Measurements from ENCODE around the gene TBC1D5. TPM values are rescaled to one million over a fixed set of nuclear protein-coding genes. Genes with fewer than 3 reads are reported as not detected.

The TBC1D5 gene
- total RNA-seq, 1 donor from 2014 or later = 55.6 TPM

- Mint-ChIP-seq H3K9me3 (ENCODE audit: low read depth) (peaks cover 3% of the 10 kb centered on the region), H3K27me3 (no peaks in the 10 kb centered on the region), H3K4me1 (ENCODE audit: low read depth) (peaks cover 2% of the 10 kb centered on the region), H3K4me3 (ENCODE audit: low read depth) (no peak overlapping the region), H3K27ac (no peak overlapping the region), H3K36me3 (ENCODE audit: insufficient read depth) (peaks cover 19% of the 10 kb centered on the region)
- no peak for DNase-seq (ENCODE audit: low spot score, unreplicated experiment)
- TF ChIP-seq, protein P1, sequence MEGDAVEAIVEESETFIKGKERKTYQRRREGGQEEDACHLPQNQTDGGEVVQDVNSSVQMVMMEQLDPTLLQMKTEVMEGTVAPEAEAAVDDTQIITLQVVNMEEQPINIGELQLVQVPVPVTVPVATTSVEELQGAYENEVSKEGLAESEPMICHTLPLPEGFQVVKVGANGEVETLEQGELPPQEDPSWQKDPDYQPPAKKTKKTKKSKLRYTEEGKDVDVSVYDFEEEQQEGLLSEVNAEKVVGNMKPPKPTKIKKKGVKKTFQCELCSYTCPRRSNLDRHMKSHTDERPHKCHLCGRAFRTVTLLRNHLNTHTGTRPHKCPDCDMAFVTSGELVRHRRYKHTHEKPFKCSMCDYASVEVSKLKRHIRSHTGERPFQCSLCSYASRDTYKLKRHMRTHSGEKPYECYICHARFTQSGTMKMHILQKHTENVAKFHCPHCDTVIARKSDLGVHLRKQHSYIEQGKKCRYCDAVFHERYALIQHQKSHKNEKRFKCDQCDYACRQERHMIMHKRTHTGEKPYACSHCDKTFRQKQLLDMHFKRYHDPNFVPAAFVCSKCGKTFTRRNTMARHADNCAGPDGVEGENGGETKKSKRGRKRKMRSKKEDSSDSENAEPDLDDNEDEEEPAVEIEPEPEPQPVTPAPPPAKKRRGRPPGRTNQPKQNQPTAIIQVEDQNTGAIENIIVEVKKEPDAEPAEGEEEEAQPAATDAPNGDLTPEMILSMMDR (IDR thresholded peaks at IDR 0.05; ENCODE audit: unreplicated experiment) = no peak
Observed at GRCh38 chr3:17153209-17153608, 589.2 kb downstream of the TBC1D5 start.

- TF ChIP-seq, protein P1 (IDR thresholded peaks at IDR 0.05; ENCODE audit: unreplicated experiment) = no peak
- Mint-ChIP-seq H3K36me3 (ENCODE audit: insufficient read depth) (peaks cover 19% of the 10 kb centered on the region), H3K27ac (no peak overlapping the region), H3K4me1 (ENCODE audit: low read depth) (no peaks in the 10 kb centered on the region), H3K9me3 (ENCODE audit: low read depth) (peaks cover 3% of the 10 kb centered on the region), H3K27me3 (no peaks in the 10 kb centered on the region), H3K4me3 (ENCODE audit: low read depth) (no peak overlapping the region)
- no peak for DNase-seq (ENCODE audit: low spot score, unreplicated experiment)
Observed at GRCh38 chr3:17151598-17152373, 590.6 kb downstream of the TBC1D5 start.

- Mint-ChIP-seq H3K9me3 (ENCODE audit: low read depth) (peaks cover 3% of the 10 kb centered on the region), H3K36me3 (ENCODE audit: insufficient read depth) (peaks cover 12% of the 10 kb centered on the region), H3K27me3 (no peaks in the 10 kb centered on the region), H3K4me1 (ENCODE audit: low read depth) (no peaks in the 10 kb centered on the region), H3K27ac (no peak overlapping the region), H3K4me3 (ENCODE audit: low read depth) (no peak overlapping the region)
- TF ChIP-seq, protein P1 (IDR thresholded peaks at IDR 0.05; ENCODE audit: unreplicated experiment) = no peak
- DNase-seq (ENCODE audit: low spot score, unreplicated experiment) = no peak
Observed at GRCh38 chr3:17149076-17149475, 593.4 kb downstream of the TBC1D5 start.

GRCh38 chr3:17144665-17144993 lies 597.8 kb downstream of the TBC1D5 start:
- no peak overlapping the region for H3K27ac Mint-ChIP-seq
- H3K9me3 Mint-ChIP-seq (ENCODE audit: low read depth) = no peaks in the 10 kb centered on the region
- no peaks in the 10 kb centered on the region for H3K4me1 Mint-ChIP-seq (ENCODE audit: low read depth)
- TF ChIP-seq, protein P1 (IDR thresholded peaks at IDR 0.05; ENCODE audit: unreplicated experiment) = no peak
- no peaks in the 10 kb centered on the region for H3K27me3 Mint-ChIP-seq
- no peak overlapping the region for H3K4me3 Mint-ChIP-seq (ENCODE audit: low read depth)
- H3K36me3 Mint-ChIP-seq (ENCODE audit: insufficient read depth) = no peaks in the 10 kb centered on the region
- no peak for DNase-seq (ENCODE audit: low spot score, unreplicated experiment)

DNA sequence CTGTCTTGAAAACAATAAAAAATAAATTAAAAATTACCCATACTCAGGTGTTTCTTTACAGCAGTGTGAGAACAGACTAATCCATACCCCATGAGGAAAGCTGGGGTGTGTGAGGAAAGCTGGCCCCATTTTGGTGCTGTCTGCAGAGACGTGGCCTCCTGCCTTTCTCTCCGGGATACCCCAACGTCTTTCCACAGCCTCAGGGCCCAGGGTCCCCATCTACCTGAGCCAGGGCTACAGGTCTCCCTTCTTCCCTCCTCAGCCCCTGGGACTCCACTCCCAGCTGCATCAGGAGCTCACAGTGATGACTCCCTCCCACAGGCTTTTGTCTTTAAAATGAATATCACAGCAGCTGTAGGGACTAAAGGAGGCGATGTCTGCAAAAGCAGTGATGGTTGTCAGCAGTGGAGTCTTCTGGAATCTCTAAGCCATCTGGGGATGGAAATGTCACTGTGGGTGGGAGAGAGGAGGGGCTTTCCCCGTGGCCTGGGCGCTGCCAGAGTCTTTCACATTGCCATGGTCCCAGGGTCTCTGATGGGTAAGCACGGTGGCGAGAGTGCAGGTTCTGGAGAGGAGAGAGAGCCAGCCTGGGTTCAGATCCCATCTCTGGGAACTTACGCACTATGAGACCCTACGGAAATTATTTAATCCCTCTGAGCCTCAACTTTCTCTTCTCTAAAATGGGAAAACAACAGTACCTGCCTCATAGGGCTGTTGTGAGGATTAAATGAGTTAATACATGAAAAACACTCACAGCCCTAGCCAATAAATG lies 598.4 kb downstream of the TBC1D5 start:
- H3K27me3 Mint-ChIP-seq = no peaks in the 10 kb centered on the region
- no peaks in the 10 kb centered on the region for H3K9me3 Mint-ChIP-seq (ENCODE audit: low read depth)
- TF ChIP-seq, protein P1 (IDR thresholded peaks at IDR 0.05; ENCODE audit: unreplicated experiment) = no peak
- H3K36me3 Mint-ChIP-seq (ENCODE audit: insufficient read depth) = no peaks in the 10 kb centered on the region
- no peaks in the 10 kb centered on the region for H3K4me1 Mint-ChIP-seq (ENCODE audit: low read depth)
- no peak for DNase-seq (ENCODE audit: low spot score, unreplicated experiment)
- H3K4me3 Mint-ChIP-seq (ENCODE audit: low read depth) = no peak overlapping the region
- H3K27ac Mint-ChIP-seq = peak overlapping the region; percentile 45
